HG03097 (cell line): ENCODE measurements around the gene SAPCD1.
"Not testable (repeated sequence)": the region's sequence is repeated elsewhere in the genome, so short reads cannot be mapped to it uniquely, and the experiment has no call there.

Source experiments
- ATAC-seq: cut with Tn5 transposase; IDR thresholded peaks from one replicate; pipeline ENCODE4 v1.9.1; 2021; ENCODE audit not compliant: unreplicated experiment, low FRiP score

Gene SAPCD1

GRCh38 chr6:31776485-31776988 lies 14.1 kb downstream of the SAPCD1 start:
- ATAC-seq: no peak

- ATAC-seq: no peak
Observed at GRCh38 chr6:31776989-31777666, 14.7 kb downstream of the SAPCD1 start, which contains the start of gene VWA7. Gene VWA7 (minus strand): TSS chr6:31777328. CDS start chr6:31776779, 549 bp downstream.

GRCh38 chr6:31777667-31778050 lies 15.2 kb downstream of the SAPCD1 start:
- ATAC-seq: no peak

GRCh38 chr6:31778193-31778592 lies 15.7 kb downstream of the SAPCD1 start:
- ATAC-seq: no peak

GRCh38 chr6:31778999-31779885 lies 16.8 kb downstream of the SAPCD1 start:
- ATAC-seq: no peak

- ATAC-seq: no peak
Observed at GRCh38 chr6:31779908-31780307, 17.5 kb downstream of the SAPCD1 start.

- no peak for ATAC-seq
Observed at GRCh38 chr6:31780507-31781243, 18.2 kb downstream of the SAPCD1 start.

GRCh38 chr6:31781244-31782125 lies 19.0 kb downstream of the SAPCD1 start:
- no peak for ATAC-seq

- ATAC-seq: no peak
Observed at GRCh38 chr6:31782126-31782855, 19.8 kb downstream of the SAPCD1 start.

- no peak for ATAC-seq
Observed at GRCh38 chr6:31784098-31784925, 21.9 kb downstream of the SAPCD1 start.

- no peak for ATAC-seq
Observed at GRCh38 chr6:31785475-31785874, 23.0 kb downstream of the SAPCD1 start.

GRCh38 chr6:31791324-31792089 lies 29.1 kb downstream of the SAPCD1 start:
- no peak for ATAC-seq

GRCh38 chr6:31792090-31792374 lies 29.6 kb downstream of the SAPCD1 start:
- no peak for ATAC-seq

GRCh38 chr6:31792761-31793171 lies 30.3 kb downstream of the SAPCD1 start:
- no peak for ATAC-seq

GRCh38 chr6:31793927-31794245 lies 31.4 kb downstream of the SAPCD1 start:
- not testable (repeated sequence) for ATAC-seq

GRCh38 chr6:31794294-31794865 lies 31.9 kb downstream of the SAPCD1 start:
- no peak for ATAC-seq

GRCh38 chr6:31794866-31795615 lies 32.6 kb downstream of the SAPCD1 start:
- peak; percentile 13 for ATAC-seq
